NK-92 treated with Interleukin-12 subunit alpha and Interleukin-12 subunit beta, amount 100 ng/mL, for 24 hours (cell line): ENCODE data around the gene HGD.
"Not testable (repeated sequence)": the region's sequence is repeated elsewhere in the genome, so short reads cannot be mapped to it uniquely, and the experiment has no call there.

ENCODE experiments used
- DNase-seq: peaks from one replicate; lab custom pipeline; 2025; lab: John Stamatoyannopoulos, UW

Gene HGD

DNA sequence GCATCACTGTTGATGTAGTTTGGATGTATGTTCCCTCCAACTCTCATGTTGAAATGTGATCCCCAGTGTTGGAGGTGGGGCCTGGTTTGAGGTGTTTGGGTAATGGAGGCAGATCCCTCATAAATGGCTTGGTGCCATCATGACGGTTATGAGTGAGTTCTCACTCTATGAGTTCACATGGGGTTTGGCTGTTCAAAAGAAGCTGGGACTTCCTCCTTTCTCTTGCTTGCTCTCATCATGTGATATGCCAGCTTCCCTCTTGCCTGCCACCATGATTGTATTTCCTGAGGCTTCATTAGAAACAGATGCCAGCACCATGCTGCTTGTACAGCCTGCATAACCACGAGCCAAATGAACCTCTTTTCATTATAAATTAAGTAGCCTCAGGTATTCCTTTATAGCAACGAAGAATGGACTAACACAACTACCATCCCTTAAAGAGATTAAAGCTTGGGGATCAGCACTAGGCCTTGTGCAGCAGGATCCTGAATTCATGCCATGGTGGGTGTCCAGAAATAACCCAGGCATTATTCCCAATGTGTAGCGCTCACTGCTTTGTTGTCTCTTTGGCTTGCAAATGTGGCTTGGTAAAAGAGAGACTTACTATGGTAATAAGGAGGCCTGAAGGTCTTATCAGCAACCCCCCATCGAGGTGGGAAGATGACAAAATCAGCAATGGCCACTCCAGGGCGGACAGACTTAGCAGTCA, 44.0 kb downstream of the HGD start:
- DNase-seq, result no peak

DNA sequence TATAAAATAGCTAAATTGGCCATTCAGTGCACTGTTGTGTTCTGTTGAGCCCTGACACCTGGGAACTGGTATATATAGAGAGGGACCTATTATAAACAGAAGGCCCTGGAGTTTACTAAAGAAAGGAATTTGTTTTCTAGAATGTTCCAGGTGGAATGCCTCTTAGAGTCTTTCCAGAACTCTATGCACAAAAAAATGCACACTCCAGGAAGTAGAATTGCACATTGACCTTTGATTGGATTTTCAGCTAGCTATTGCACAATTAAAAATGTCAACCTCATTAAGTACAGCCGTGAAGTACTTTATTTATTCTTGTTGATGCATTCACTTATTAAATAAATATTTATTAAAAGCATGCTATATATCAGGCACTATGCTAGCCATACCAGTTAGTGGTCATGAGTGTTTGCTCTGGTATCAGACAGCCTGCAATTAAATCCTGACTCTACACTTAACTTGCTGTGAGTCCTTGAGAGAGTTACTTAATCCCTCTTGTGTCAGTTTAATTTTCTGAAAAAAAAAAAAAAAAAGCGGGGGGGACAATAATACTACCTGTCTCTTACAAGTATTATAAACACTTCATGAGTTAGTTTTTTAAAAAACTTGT, 45.1 kb downstream of the HGD start:
- no peak for DNase-seq

- no peak for DNase-seq
Measured at GRCh38 chr3:120634539-120634938, 47.5 kb downstream of the HGD start.

- no peak for DNase-seq
Measured at GRCh38 chr3:120625159-120625586, 56.9 kb downstream of the HGD start.

GRCh38 chr3:120623727-120624093, 58.3 kb downstream of the HGD start:
- DNase-seq, result no peak

- DNase-seq, result peak; percentile 27
Measured at GRCh38 chr3:120622870-120623726, 58.9 kb downstream of the HGD start.

GRCh38 chr3:120622457-120622856, 59.6 kb downstream of the HGD start:
- no peak for DNase-seq

GRCh38 chr3:120616745-120617144, 65.3 kb downstream of the HGD start:
- not testable (repeated sequence) for DNase-seq

DNA sequence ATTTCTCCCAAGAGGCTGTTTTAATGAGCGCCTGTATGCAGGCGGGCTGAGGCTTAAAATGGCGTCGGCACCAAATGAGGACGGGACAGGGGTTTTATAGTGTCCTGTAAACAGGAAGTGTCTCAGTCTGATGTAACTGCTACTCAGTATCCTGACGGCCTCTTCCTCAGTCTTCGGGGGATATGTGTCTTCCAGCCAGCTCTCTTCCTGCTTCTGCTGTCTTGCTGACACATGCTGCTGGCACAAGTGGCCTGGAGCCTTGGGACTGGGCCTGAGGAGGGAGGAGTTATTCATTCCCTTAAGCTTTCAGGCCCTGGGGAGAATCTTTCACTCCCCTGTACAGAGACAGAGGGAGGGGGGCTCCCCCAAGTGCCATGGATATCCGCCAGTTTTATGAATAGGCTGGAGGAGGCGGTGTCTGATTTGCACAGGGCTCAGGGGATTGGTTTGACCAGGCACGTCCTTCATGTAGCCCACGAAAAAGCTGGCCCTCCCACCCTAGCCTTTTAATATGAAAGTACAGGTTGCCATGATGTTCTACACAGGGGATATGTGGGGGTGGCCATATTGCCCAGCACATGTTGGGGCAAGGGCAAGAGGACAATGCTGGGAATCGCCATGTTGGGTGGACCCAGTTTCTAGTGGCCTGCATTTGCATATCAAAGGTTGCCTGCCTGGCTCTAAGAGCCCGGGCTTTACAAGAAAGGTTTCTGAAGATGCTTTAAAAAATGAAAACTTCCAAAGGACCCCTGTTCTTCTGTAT, 66.0 kb downstream of the HGD start:
- no peak for DNase-seq

GRCh38 chr3:120614765-120615164, 67.3 kb downstream of the HGD start:
- DNase-seq, result no peak

GRCh38 chr3:120608506-120608905, 73.5 kb downstream of the HGD start:
- DNase-seq, result no peak

DNA sequence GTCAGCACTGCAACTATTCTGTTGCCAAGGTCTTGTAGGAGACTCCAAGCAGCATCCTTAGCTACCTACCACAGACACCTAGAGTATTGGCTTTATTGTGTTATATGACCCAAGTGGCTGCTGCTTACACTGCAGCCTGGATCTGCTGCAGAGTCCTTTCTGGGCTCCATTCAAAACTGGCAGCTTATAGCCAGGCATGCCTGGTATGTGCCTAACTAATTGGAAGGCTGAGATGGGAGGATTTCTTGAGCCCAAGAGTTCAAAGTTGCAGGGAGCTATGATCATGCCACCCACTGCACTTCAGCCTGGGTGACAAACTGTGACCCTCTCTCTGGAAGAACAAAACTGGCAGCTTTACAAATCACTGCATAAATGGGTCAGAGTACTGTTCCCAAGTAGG, 77.3 kb downstream of the HGD start:
- no peak for DNase-seq

DNA sequence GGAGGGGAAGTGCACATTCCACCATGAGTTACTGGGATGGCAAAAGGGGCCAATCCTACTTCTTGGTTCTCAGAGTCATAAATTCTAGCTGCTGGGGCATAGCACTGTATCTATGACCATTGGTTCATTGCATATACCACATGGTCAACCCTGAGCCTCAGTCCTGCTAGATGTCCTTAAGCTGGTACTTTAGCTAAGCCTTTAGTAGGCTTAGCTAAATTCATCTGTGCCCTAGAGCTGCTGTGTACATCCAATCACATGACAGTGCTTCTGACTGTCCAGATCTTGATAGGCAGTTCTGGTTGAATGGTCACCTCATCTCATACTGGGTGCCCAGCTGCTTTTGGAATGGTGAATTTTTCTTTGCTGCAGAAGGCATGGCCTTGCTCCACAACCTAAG, 77.7 kb downstream of the HGD start:
- no peak for DNase-seq

- DNase-seq, result no peak
Measured at GRCh38 chr3:120602682-120603081, 79.4 kb downstream of the HGD start.

DNA sequence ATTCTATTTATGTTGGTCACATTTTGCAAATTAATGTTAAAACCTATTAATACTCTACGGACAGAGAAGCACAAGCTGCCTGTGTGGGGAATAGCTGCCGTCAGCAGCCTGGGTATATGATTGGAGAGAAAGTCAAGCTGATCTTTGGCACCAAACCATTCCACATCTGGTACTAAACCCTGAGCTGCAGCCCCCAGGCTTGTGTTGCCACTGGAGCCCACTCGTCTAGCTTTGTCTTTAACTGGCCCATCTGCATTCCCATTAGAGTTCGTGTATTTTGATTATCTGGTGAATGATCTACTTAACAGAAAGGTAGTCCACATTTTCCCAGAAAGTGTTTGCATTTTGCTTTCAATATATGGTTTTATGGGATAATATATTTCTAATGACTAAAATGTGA, 80.5 kb downstream of the HGD start:
- no peak for DNase-seq

GRCh38 chr3:120599211-120599610, 82.8 kb downstream of the HGD start:
- no peak for DNase-seq

GRCh38 chr3:120597445-120598049, 84.5 kb downstream of the HGD start:
- no peak for DNase-seq

DNA sequence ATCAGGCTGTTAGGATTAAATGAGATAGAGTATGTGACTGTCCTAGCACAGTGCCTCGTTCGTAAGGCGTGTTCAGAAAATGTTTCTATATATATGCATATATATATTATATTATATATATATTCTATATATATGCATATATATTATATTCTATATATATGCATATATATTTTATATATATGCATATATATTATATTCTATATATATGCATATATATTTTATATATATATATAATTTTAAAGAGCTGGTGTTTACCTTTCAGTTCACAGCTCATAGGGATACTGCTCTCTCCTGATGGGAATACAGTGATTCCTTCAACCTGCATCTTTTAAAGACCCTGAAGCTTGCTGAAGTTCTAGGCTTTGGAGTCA, 85.2 kb downstream of the HGD start:
- DNase-seq, result no peak

DNA sequence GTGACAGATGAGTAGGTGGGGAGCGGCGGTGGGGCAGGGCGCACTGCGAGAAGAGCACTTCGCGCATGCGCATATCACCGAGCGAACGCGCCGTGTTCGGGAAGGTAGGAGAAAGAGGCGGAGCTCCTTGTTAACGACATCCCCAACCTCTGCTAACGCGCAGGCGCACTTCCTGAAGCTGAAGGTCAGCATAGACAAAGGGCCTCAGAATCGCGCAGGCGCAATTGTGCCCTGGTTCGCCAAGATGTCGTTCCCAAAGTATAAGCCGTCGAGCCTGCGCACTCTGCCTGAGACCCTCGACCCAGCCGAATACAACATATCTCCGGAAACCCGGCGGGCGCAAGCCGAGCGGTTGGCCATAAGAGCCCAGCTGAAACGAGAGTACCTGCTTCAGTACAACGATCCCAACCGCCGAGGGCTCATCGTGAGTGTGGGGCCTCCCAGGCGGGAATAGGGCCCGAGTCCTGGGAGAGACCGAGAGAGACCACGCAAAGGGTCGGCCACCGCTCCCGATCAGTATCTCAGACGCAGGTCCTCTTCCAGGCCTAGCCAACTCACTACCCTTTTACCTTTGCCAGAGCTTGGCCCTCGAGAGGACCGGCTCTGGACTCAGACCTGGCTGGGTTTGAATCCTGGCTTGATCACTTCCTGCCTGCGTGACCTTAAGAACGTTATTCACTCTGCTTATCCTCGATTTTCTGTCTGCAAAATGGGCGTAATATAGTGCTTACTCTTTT, 85.8 kb downstream of the HGD start, which contains the start of gene NDUFB4:
Gene NDUFB4, plus strand, starts transcription at position 221 of the 737 bp plus-strand sequence. Its CDS starts 24 bp downstream, at position 245.
- DNase-seq, result peak; percentile 99

GRCh38 chr3:120595788-120596115, 86.3 kb downstream of the HGD start:
- DNase-seq, result no peak

GRCh38 chr3:120587332-120587975, 94.6 kb downstream of the HGD start:
- no peak for DNase-seq
